Measurements from ENCODE around the gene ATP6V1B1. TPM values are rescaled to one million over a fixed set of nuclear protein-coding genes. Genes with fewer than 3 reads are reported as not detected.

ATP6V1B1 gene
- polyA plus RNA-seq, 3 donors = not detected

DNA sequence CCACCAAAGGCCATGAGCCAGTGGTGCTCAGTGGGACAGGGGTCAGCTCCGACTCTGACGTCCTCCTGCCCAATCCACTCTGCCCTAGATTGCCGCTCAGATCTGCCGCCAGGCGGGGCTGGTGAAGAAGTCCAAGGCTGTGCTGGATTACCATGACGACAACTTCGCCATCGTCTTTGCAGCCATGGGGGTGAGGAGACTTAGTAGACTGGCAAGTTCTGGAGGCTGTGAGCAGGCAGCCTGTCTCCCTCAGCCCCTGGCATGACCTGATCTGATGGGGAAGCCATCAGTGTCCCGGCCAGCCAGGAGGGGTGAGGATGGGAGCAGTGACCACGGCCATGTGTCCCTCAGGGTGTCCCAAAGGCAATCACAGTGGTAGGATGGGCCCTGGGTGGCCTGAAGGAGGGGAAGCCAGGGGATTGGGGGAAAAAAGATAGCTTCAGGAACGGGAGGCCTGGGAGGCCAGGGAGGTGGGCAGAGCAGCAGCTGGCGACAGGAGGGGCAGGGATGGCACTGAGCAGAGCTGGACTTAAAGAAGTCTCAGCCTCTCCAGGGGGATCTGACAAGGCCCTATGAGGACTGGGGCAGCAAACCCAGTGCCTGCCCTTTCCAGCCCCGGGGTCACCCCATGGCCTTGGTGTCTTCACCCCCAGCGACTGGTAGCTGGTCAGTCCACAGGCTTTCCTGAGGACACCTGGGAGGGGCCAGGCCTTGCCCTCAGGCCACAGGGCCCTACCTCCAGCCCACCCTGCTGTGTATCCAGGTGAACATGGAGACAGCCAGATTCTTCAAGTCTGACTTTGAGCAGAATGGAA lies 25.3 kb downstream of the ATP6V1B1 start:
- no peak overlapping the region for H3K4me3 ChIP-seq (replicated peaks in 1 of 3; ENCODE audit: low read depth in 2 of 3, low read length in 3 of 3)

DNA sequence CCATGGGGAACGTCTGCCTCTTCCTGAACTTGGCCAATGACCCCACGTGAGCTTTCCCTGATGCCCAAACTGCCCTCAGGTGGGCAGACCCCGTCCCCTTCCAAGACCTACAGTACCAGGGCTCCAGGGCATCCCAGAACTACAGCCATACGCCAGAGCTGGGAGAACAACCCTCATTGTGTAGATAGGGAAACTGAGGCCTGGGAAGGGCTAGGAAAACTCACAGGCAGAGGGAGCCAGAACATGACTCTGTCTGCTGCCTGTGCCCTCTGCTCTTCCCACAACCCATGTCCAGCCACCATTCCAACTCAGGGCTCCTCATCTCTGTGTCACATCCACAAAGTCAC lies 25.9 kb downstream of the ATP6V1B1 start:
- Histone ChIP-seq H3K9me3 (replicated peaks in 1 of 2; ENCODE audit: control insufficient read depth in 1 of 2, insufficient read depth in 1 of 2, low read length in 2 of 2) (no peaks in the 10 kb centered on the region), H3K27me3 (ENCODE audit: control insufficient read depth in 2 of 2, insufficient read depth in 2 of 2, low read length in 2 of 2) (peaks cover 4 to 24% of the 10 kb centered on the region in 2 donors), H2AFZ (ENCODE audit: insufficient read depth, low read depth, low read length, poor library complexity, severe bottlenecking) (no peak overlapping the region), H3K4me3 (replicated peaks in 1 of 3; ENCODE audit: low read depth in 2 of 3, low read length in 3 of 3) (no peak overlapping the region), H3K4me2 (replicated peaks; ENCODE audit: extremely low read depth, low read length, poor library complexity, severe bottlenecking) (no peak overlapping the region), H3K9ac (ENCODE audit: insufficient read depth, low read length, poor library complexity, severe bottlenecking) (no peak overlapping the region), H3K79me2 (ENCODE audit: insufficient read depth, low read length) (no peaks in the 10 kb centered on the region), H4K20me1 (ENCODE audit: insufficient read depth, low read length) (no peaks in the 10 kb centered on the region), H3K36me3 (replicated peaks in 1 of 2; ENCODE audit: control insufficient read depth in 1 of 2, insufficient read depth in 2 of 2, low read length in 2 of 2) (no peaks in the 10 kb centered on the region), H3K4me1 (ENCODE audit: control insufficient read depth in 1 of 2, insufficient read depth in 2 of 2, low read length in 2 of 2) (peaks cover 9 to 10% of the 10 kb centered on the region in 2 donors), H3K27ac (ENCODE audit: low read depth in 1 of 2, low read length in 2 of 2) (no peak overlapping the region)
- Mint-ChIP-seq H3K4me3 (no peak overlapping the region), H3K9me3 (peaks cover 0 to 4% (median 1%) of the 10 kb centered on the region in 7 donors), H3K36me3 (peaks cover 0 to 2% of the 10 kb centered on the region in 2 donors), H3K27me3 (ENCODE audit: low read depth in 3 of 3) (peaks cover 26 to 43% (median 39%) of the 10 kb centered on the region in 3 donors), H3K27ac (no peak overlapping the region), H3K4me1 (peaks cover 11% of the 10 kb centered on the region)
- DNase-seq = no peak
- WGBS (ENCODE audit: insufficient coverage) = 100% methylated on average over 2 of the region's 4 CpGs
- TF ChIP-seq, protein P1, sequence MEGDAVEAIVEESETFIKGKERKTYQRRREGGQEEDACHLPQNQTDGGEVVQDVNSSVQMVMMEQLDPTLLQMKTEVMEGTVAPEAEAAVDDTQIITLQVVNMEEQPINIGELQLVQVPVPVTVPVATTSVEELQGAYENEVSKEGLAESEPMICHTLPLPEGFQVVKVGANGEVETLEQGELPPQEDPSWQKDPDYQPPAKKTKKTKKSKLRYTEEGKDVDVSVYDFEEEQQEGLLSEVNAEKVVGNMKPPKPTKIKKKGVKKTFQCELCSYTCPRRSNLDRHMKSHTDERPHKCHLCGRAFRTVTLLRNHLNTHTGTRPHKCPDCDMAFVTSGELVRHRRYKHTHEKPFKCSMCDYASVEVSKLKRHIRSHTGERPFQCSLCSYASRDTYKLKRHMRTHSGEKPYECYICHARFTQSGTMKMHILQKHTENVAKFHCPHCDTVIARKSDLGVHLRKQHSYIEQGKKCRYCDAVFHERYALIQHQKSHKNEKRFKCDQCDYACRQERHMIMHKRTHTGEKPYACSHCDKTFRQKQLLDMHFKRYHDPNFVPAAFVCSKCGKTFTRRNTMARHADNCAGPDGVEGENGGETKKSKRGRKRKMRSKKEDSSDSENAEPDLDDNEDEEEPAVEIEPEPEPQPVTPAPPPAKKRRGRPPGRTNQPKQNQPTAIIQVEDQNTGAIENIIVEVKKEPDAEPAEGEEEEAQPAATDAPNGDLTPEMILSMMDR (IDR thresholded peaks at IDR 0.05) = no peak
- intact Hi-C loops (cut with micrococcal nuclease) = no loop called here

More for the DNA sequence above, 25.3 kb downstream of the ATP6V1B1 start:
- intact Hi-C loops (cut with micrococcal nuclease) = no loop called here
- Mint-ChIP-seq H3K27ac (no peak overlapping the region), H3K36me3 (peaks cover 0 to 2% of the 10 kb centered on the region in 2 donors), H3K4me3 (no peak overlapping the region), H3K9me3 (peaks cover 0 to 4% (median 1%) of the 10 kb centered on the region in 7 donors), H3K4me1 (peaks cover 11% of the 10 kb centered on the region), H3K27me3 (ENCODE audit: low read depth in 3 of 3) (peaks cover 25 to 41% (median 40%) of the 10 kb centered on the region in 3 donors)
- no peaks in the 10 kb centered on the region for H3K36me3 ChIP-seq (replicated peaks in 1 of 2; ENCODE audit: control insufficient read depth in 1 of 2, insufficient read depth in 2 of 2, low read length in 2 of 2)
- H3K9ac ChIP-seq (ENCODE audit: insufficient read depth, low read length, poor library complexity, severe bottlenecking) = no peak overlapping the region
- no peaks in the 10 kb centered on the region for H4K20me1 ChIP-seq (ENCODE audit: insufficient read depth, low read length)
- DNase-seq = peak in 1 of 3 donors; percentile 2
- H2AFZ ChIP-seq (ENCODE audit: insufficient read depth, low read depth, low read length, poor library complexity, severe bottlenecking) = no peak overlapping the region
- peaks cover 4 to 21% of the 10 kb centered on the region in 2 donors for H3K27me3 ChIP-seq (ENCODE audit: control insufficient read depth in 2 of 2, insufficient read depth in 2 of 2, low read length in 2 of 2)
- TF ChIP-seq, protein P1 (IDR thresholded peaks at IDR 0.05) = no peak
- no peak overlapping the region for H3K4me2 ChIP-seq (replicated peaks; ENCODE audit: extremely low read depth, low read length, poor library complexity, severe bottlenecking)
- H3K9me3 ChIP-seq (replicated peaks in 1 of 2; ENCODE audit: control insufficient read depth in 1 of 2, insufficient read depth in 1 of 2, low read length in 2 of 2) = no peaks in the 10 kb centered on the region
- 95% methylated on average over 11 of the region's 14 CpGs for WGBS (ENCODE audit: insufficient coverage)
- H3K27ac ChIP-seq (ENCODE audit: low read depth in 1 of 2, low read length in 2 of 2) = no peak overlapping the region
- no peaks in the 10 kb centered on the region for H3K79me2 ChIP-seq (ENCODE audit: insufficient read depth, low read length)
- peaks cover 9 to 10% of the 10 kb centered on the region in 2 donors for H3K4me1 ChIP-seq (ENCODE audit: control insufficient read depth in 1 of 2, insufficient read depth in 2 of 2, low read length in 2 of 2)
